Measurements from ENCODE around the gene CFAP58.

GRCh38 chr10:104380336-104380735, 26.7 kb downstream of the CFAP58 start:
- TF ChIP-seq, protein P1, sequence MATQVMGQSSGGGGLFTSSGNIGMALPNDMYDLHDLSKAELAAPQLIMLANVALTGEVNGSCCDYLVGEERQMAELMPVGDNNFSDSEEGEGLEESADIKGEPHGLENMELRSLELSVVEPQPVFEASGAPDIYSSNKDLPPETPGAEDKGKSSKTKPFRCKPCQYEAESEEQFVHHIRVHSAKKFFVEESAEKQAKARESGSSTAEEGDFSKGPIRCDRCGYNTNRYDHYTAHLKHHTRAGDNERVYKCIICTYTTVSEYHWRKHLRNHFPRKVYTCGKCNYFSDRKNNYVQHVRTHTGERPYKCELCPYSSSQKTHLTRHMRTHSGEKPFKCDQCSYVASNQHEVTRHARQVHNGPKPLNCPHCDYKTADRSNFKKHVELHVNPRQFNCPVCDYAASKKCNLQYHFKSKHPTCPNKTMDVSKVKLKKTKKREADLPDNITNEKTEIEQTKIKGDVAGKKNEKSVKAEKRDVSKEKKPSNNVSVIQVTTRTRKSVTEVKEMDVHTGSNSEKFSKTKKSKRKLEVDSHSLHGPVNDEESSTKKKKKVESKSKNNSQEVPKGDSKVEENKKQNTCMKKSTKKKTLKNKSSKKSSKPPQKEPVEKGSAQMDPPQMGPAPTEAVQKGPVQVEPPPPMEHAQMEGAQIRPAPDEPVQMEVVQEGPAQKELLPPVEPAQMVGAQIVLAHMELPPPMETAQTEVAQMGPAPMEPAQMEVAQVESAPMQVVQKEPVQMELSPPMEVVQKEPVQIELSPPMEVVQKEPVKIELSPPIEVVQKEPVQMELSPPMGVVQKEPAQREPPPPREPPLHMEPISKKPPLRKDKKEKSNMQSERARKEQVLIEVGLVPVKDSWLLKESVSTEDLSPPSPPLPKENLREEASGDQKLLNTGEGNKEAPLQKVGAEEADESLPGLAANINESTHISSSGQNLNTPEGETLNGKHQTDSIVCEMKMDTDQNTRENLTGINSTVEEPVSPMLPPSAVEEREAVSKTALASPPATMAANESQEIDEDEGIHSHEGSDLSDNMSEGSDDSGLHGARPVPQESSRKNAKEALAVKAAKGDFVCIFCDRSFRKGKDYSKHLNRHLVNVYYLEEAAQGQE (IDR thresholded peaks at IDR 0.05; ENCODE audit: insufficient read depth in 1 of 2, low read depth in 2 of 2, low read length in 2 of 2), result no peak
- no peak for TF ChIP-seq POLR2AphosphoS5 (IDR thresholded peaks at IDR 0.05; ENCODE audit: low read depth, low read length)
